ENCODE data around the gene PANK2. TPM values are rescaled to one million over a fixed set of nuclear protein-coding genes. Genes with fewer than 3 reads are reported as not detected.

The PANK2 gene
- total RNA-seq, 1 donor from 2014 or later: 53.7 TPM

DNA sequence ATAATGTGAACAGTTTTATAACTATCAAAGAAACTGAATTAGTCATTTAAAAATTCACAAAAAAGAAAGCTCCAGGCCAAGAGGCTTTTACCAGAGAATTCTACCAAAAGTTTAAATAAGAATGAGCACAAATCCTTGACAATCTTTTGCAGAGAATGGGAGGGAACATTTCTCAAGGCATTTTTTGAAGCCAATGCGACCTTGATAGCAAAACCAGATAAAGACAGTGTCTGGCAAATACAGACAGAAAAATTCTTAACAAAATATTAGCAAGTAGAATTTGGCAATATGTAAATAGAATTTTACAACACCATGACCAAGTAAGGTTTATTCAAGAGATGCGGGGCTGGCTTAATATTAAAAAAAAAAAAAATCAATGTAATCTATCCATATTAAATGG, 84.5 kb downstream of the PANK2 start:
- no peak for DNase-seq (ENCODE audit: low spot score)
- TF ChIP-seq, protein P1, sequence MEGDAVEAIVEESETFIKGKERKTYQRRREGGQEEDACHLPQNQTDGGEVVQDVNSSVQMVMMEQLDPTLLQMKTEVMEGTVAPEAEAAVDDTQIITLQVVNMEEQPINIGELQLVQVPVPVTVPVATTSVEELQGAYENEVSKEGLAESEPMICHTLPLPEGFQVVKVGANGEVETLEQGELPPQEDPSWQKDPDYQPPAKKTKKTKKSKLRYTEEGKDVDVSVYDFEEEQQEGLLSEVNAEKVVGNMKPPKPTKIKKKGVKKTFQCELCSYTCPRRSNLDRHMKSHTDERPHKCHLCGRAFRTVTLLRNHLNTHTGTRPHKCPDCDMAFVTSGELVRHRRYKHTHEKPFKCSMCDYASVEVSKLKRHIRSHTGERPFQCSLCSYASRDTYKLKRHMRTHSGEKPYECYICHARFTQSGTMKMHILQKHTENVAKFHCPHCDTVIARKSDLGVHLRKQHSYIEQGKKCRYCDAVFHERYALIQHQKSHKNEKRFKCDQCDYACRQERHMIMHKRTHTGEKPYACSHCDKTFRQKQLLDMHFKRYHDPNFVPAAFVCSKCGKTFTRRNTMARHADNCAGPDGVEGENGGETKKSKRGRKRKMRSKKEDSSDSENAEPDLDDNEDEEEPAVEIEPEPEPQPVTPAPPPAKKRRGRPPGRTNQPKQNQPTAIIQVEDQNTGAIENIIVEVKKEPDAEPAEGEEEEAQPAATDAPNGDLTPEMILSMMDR (IDR thresholded peaks at IDR 0.05; ENCODE audit: unreplicated experiment): no peak
- Mint-ChIP-seq H3K4me1 (ENCODE audit: unreplicated experiment) (peaks cover 48% of the 10 kb centered on the region), H3K27me3 (ENCODE audit: unreplicated experiment) (peaks cover 6% of the 10 kb centered on the region), H3K4me3 (ENCODE audit: unreplicated experiment) (no peak overlapping the region), H3K27ac (ENCODE audit: unreplicated experiment) (no peak overlapping the region), H3K36me3 (ENCODE audit: low read depth, unreplicated experiment) (no peaks in the 10 kb centered on the region), H3K9me3 (ENCODE audit: unreplicated experiment) (no peaks in the 10 kb centered on the region)

DNA sequence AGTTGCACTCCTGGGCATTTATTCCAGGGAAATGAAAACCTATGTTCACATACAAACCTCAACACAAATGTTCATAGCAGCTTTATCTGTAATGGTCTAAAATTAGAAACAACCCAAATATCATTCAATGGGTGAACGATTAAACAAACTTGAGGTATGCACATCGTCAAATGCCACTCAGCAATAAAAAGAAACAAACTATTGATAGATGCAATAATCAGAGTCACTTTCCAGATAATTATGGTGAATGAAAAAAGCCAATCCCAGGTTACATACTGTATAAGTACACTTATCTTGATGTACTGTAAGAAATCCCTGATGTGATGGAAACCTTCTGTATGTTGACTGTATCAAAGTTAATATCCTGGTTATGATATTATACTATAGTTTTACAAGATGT, 87.3 kb downstream of the PANK2 start:
- no peak overlapping the region for H3K4me3 Mint-ChIP-seq (ENCODE audit: unreplicated experiment)

More for the DNA sequence above, 87.3 kb downstream of the PANK2 start:
- Mint-ChIP-seq H3K36me3 (ENCODE audit: low read depth, unreplicated experiment) (no peaks in the 10 kb centered on the region), H3K27ac (ENCODE audit: unreplicated experiment) (no peak overlapping the region), H3K27me3 (ENCODE audit: unreplicated experiment) (no peaks in the 10 kb centered on the region), H3K4me1 (ENCODE audit: unreplicated experiment) (peaks cover 25% of the 10 kb centered on the region), H3K9me3 (ENCODE audit: unreplicated experiment) (no peaks in the 10 kb centered on the region)
- TF ChIP-seq, protein P1 (IDR thresholded peaks at IDR 0.05; ENCODE audit: unreplicated experiment): no peak
- DNase-seq (ENCODE audit: low spot score): no peak

Small RNAs within 50 kb of the gene (microRNA-seq; reads per million reads assigned to microRNA genes)
- gene MIR103A2 (ENCODE audit: unreplicated experiment) (not detected), gene MIR103B2 (ENCODE audit: unreplicated experiment) (not detected)

Other genes with a start within 250 kb of the PANK2 start
- gene GFRA4, start 226.0 kb upstream of the PANK2 start, total RNA-seq (ENCODE audit: unreplicated experiment): not detected
- gene ADAM33, start 207.4 kb upstream of the PANK2 start, total RNA-seq (ENCODE audit: unreplicated experiment): 0.23 TPM
- not detected for gene SIGLEC1, start 176.8 kb upstream of the PANK2 start, total RNA-seq (ENCODE audit: unreplicated experiment)
- gene HSPA12B, start 156.7 kb upstream of the PANK2 start, total RNA-seq (ENCODE audit: unreplicated experiment): 12.7 TPM
- gene ADISSP, start 121.6 kb upstream of the PANK2 start, total RNA-seq (ENCODE audit: unreplicated experiment): 18.0 TPM
- 0.23 TPM for gene SPEF1, start 107.9 kb upstream of the PANK2 start, total RNA-seq (ENCODE audit: unreplicated experiment)
- gene CENPB, start 102.6 kb upstream of the PANK2 start, total RNA-seq (ENCODE audit: unreplicated experiment): 57.9 TPM
- gene CDC25B, start 93.1 kb upstream of the PANK2 start, total RNA-seq (ENCODE audit: unreplicated experiment): 10.4 TPM
- gene AP5S1, start 68.8 kb upstream of the PANK2 start, total RNA-seq (ENCODE audit: unreplicated experiment): 9.9 TPM
- gene MAVS, start 42.6 kb upstream of the PANK2 start, total RNA-seq (ENCODE audit: unreplicated experiment): 111 TPM
- 19.8 TPM for gene RNF24, start 126.2 kb downstream of the PANK2 start, total RNA-seq (ENCODE audit: unreplicated experiment)